SU-DHL-6 (cell line): ENCODE results near the gene ASCL2.

Experiments
- H2AFZ ChIP-seq: fragments of 200-600 bp; sonication (generic); 2 replicates; pipeline ENCODE4 v1.6.1; 2014; ENCODE audit warnings: low read depth, mild to moderate bottlenecking, moderate library complexity, mixed read lengths, antibody characterized with exemption, low read length; ENCODE audit not compliant: severe bottlenecking
- H3F3A ChIP-seq: fragments of 200-600 bp; shearing (Covaris generic); 2 replicates; pipeline ENCODE4 v1.6.0; 2016; ENCODE audit warnings: antibody characterized with exemption, mild to moderate bottlenecking; ENCODE audit not compliant: insufficient read depth
- H3K27ac ChIP-seq: fragments of 200-600 bp; sonication (generic); 2 replicates; pipeline ENCODE4 v1.5.1; 2016; ENCODE audit warnings: low read depth, mild to moderate bottlenecking, low read length, moderate library complexity, mixed read lengths
- H3K27me3 ChIP-seq: fragments of 200-600 bp; sonication (generic), shearing (Covaris generic); 2 replicates; pipeline ENCODE4 v1.6.0; 2014; ENCODE audit warnings: mild to moderate bottlenecking, low read length
- H3K36me3 ChIP-seq: fragments of 200-600 bp; sonication (generic); 2 replicates; pipeline ENCODE4 v1.6.1; 2014; ENCODE audit warnings: mild to moderate bottlenecking, low read length, mixed read lengths
- H3K4me2 ChIP-seq: fragments of 300-600, 200-600 bp; shearing (Covaris generic), sonication (generic); 2 replicates; pipeline ENCODE4 v1.6.0; 2014; ENCODE audit warnings: low read length, low read depth, mild to moderate bottlenecking; ENCODE audit not compliant: poor library complexity, severe bottlenecking
- H3K4me3 ChIP-seq: fragments of 200-600 bp; sonication (generic); 2 replicates; pipeline ENCODE4 v1.5.1; 2014; ENCODE audit warnings: antibody characterized with exemption, low read length, mild to moderate bottlenecking, mixed read lengths; ENCODE audit not compliant: insufficient read depth, poor library complexity, severe bottlenecking
- H3K79me2 ChIP-seq: fragments of 200-600 bp; sonication (generic); 2 replicates; pipeline ENCODE4 v1.6.1; 2014; ENCODE audit warnings: mild to moderate bottlenecking, low read length, moderate library complexity; ENCODE audit not compliant: insufficient read depth
- H3K9ac ChIP-seq: fragments of 200-600 bp; sonication (generic); 2 replicates; pipeline ENCODE4 v1.7.0; 2014; ENCODE audit warnings: mild to moderate bottlenecking, low read length
- H3K9me2 ChIP-seq: fragments of 200-600 bp; sonication (generic); replicated peaks from 2 replicates; pipeline ENCODE4 v1.6.1; 2014; ENCODE audit warnings: low read length; ENCODE audit not compliant: insufficient read depth
- H3K9me3 ChIP-seq: fragments of 200-600 bp; sonication (generic); 2 replicates; pipeline ENCODE4 v1.6.1; 2014; ENCODE audit warnings: low read length, mixed read lengths; ENCODE audit not compliant: insufficient read depth
- H4K20me1 ChIP-seq: fragments of 200-600 bp; sonication (generic); 2 replicates; pipeline ENCODE4 v1.6.1; 2014; ENCODE audit warnings: low read depth, mild to moderate bottlenecking, antibody characterized with exemption, low read length, moderate library complexity, mixed read lengths
- CTCF ChIP-seq: fragments of 200-600 bp; sonication (generic); IDR thresholded peaks from one replicate; pipeline ENCODE4 v1.5.1; 2017; ENCODE audit warnings: antibody characterized with exemption, mild to moderate bottlenecking, low read length, moderate library complexity; ENCODE audit not compliant: insufficient read depth, poor library complexity, severe bottlenecking
- EZH2phosphoT487 ChIP-seq: fragments of 200-600 bp; sonication (generic), shearing (Covaris generic); conservative IDR thresholded peaks from 2 replicates; pipeline ENCODE4 v1.6.1; 2018; ENCODE audit warnings: mild to moderate bottlenecking, antibody characterized with exemption, low read length, moderate library complexity, mixed read lengths

ASCL2 gene

GRCh38 chr11:2277933-2278523 is 7.6 kb upstream of the ASCL2 start:
- no peaks in the 10 kb centered on the region for H4K20me1 ChIP-seq
- TF ChIP-seq EZH2phosphoT487 (no peak), CTCF (no peak)
- H3K36me3 ChIP-seq, result no peaks in the 10 kb centered on the region
- H3K27me3 ChIP-seq, result no peaks in the 10 kb centered on the region; the same call in 1 of the 2 replicates
- no peak overlapping the region for H3K27ac ChIP-seq
- H2AFZ ChIP-seq, result no peak overlapping the region
- no peaks in the 10 kb centered on the region for H3K79me2 ChIP-seq
- no peak overlapping the region for H3K4me2 ChIP-seq
- H3K9me2 ChIP-seq, result no peaks in the 10 kb centered on the region
- peaks cover 4% of the 10 kb centered on the region; the same call in 1 of the 2 replicates for H3K9me3 ChIP-seq
- no peak overlapping the region for H3K4me3 ChIP-seq
- no peak overlapping the region for H3K9ac ChIP-seq
- no peaks in the 10 kb centered on the region for H3F3A ChIP-seq

GRCh38 chr11:2277008-2277346 is 6.6 kb upstream of the ASCL2 start:
- Histone ChIP-seq H3K4me3 (no peak overlapping the region), H4K20me1 (no peaks in the 10 kb centered on the region), H3K27me3 (no peaks in the 10 kb centered on the region; the same call in 1 of the 2 replicates), H3K9ac (no peak overlapping the region), H3K4me2 (no peak overlapping the region), H3K9me3 (peaks cover 4% of the 10 kb centered on the region; the same call in 1 of the 2 replicates), H3K27ac (no peak overlapping the region), H3F3A (no peaks in the 10 kb centered on the region), H3K9me2 (no peaks in the 10 kb centered on the region), H2AFZ (peak overlapping the region; percentile 38), H3K79me2 (no peaks in the 10 kb centered on the region), H3K36me3 (no peaks in the 10 kb centered on the region)
- no peak for TF ChIP-seq CTCF
- no peak for TF ChIP-seq EZH2phosphoT487

- Histone ChIP-seq H3K27me3 (no peaks in the 10 kb centered on the region), H3K9me3 (peaks cover 4% of the 10 kb centered on the region; the same call in 1 of the 2 replicates), H3K9ac (no peak overlapping the region), H3K36me3 (no peaks in the 10 kb centered on the region), H3K79me2 (no peaks in the 10 kb centered on the region), H2AFZ (peak overlapping the region; percentile 38), H3K9me2 (no peaks in the 10 kb centered on the region), H3K4me2 (no peak overlapping the region), H3K27ac (no peak overlapping the region), H3F3A (no peaks in the 10 kb centered on the region), H3K4me3 (no peak overlapping the region), H4K20me1 (no peaks in the 10 kb centered on the region)
- TF ChIP-seq EZH2phosphoT487 (no peak), CTCF (no peak)
These were observed 6.1 kb upstream of the ASCL2 start for GRCh38 chr11:2276280-2277007.
